ENCODE measurements around the gene FOXD1. TPM values are rescaled to one million over a fixed set of nuclear protein-coding genes. Genes with fewer than 3 reads are reported as not detected.

FOXD1 gene
- total and polyA plus RNA-seq, 2 of the 4 experiments (the other 2 are of a cell fraction): 3.2 to 23.1 TPM

GRCh38 chr5:73450137-73450536 is 1.6 kb upstream of the FOXD1 start:
- H2BK15ac ChIP-seq (ENCODE audit: low read depth, low read length): no peak overlapping the region
- POLR2A ChIA-PET (ENCODE audit: unreplicated experiment): no interaction called here
- H3K4me3 ChIP-seq (ENCODE audit: insufficient read depth, low read depth, low read length): no peak overlapping the region
- H3K36me3 ChIP-seq (ENCODE audit: control insufficient read depth, insufficient read depth, low read length): 0 out of 2 replicates have a peak, but pooled peaks cover 3% of the 10 kb centered on the region
- no peak overlapping the region for H3K18ac ChIP-seq (ENCODE audit: low read depth, low read length)
- H4K20me1 ChIP-seq (ENCODE audit: insufficient read depth, low read length): 0 out of 2 replicates have a peak, but pooled peaks cover 6% of the 10 kb centered on the region
- dilution Hi-C loops (cut with HindIII; ENCODE audit: low sequenced_read_pairs, unreplicated experiment): no loop called here
- H3K9me1 ChIP-seq (ENCODE audit: insufficient read depth, low read length): no peaks in the 10 kb centered on the region; the same call in 1 of the 2 replicates
- no peak overlapping the region for H2BK20ac ChIP-seq (ENCODE audit: low read depth, low read length)
- peaks cover 0 to 8% of the 10 kb centered on the region in 2 experiments; a peak in 2 of 4 replicates for H3K79me1 ChIP-seq (ENCODE audit: low read depth in 1 of 2, low read length in 2 of 2)
- no peak overlapping the region for H2AK5ac ChIP-seq (ENCODE audit: low read depth, low read length)
- ATAC-seq (ENCODE audit: low read depth): no peak
- no peak overlapping the region for H3K23ac ChIP-seq (ENCODE audit: low read depth, low read length)
- H4K91ac ChIP-seq (ENCODE audit: insufficient read depth, low read depth, low read length): no peak overlapping the region
- in situ Hi-C loops (cut with MboI; ENCODE audit: low sequenced_read_pairs): no loop called here
- TF ChIP-seq CEBPB (IDR thresholded peaks at IDR 0.05; ENCODE audit: low read depth, low read length) (no peak), FOS (IDR thresholded peaks at IDR 0.05; ENCODE audit: low read depth, low read length) (no peak), RFX5 (IDR thresholded peaks at IDR 0.05; ENCODE audit: low read depth, low read length) (no peak), MAFK (IDR thresholded peaks at IDR 0.05; ENCODE audit: low read depth, low read length) (no peak), MXI1 (IDR thresholded peaks at IDR 0.05; ENCODE audit: borderline replicate concordance, low read depth, low read length) (no peak), SMC3 (IDR thresholded peaks at IDR 0.05; ENCODE audit: low read depth, low read length) (no peak)
- BruUV-seq (replicated peaks): no TSS peak
- H3K9me3 ChIP-seq (ENCODE audit: control insufficient read depth, insufficient read depth, low read length): no peaks in the 10 kb centered on the region
- no peak overlapping the region for H3K56ac ChIP-seq (ENCODE audit: extremely low read depth, insufficient read depth, low read length)
- H2BK120ac ChIP-seq (ENCODE audit: low read depth, low read length): no peak overlapping the region
- intact Hi-C loops (cut with micrococcal nuclease): loop anchor here (1.0 to 10.0 kb wide), 4 partner anchors 151 to 525 kb away; partner anchors contain the start of gene FCHO2
- H3K4me2 ChIP-seq (ENCODE audit: low read depth, low read length): peak overlapping the region; percentile 71; the same call in 1 of the 2 replicates
- DNase-seq: no peak
- no peak overlapping the region for H4K8ac ChIP-seq (ENCODE audit: low read depth in 2 of 2, low read length in 2 of 2)
- H4K5ac ChIP-seq (ENCODE audit: low read depth, low read length): no peak overlapping the region
- no peak overlapping the region for H3K9ac ChIP-seq (ENCODE audit: low read depth, low read length)
- 53% methylated on average over 4 of the region's 7 CpGs; no CpG with 5 or more reads in 1 of the 2 experiments for WGBS, 2 experiments (ENCODE audit: extremely low coverage in 2 of 2, insufficient read length in 1 of 2)
- CTCF ChIA-PET: interaction anchor here (1.1 to 2.2 kb wide), 3 partner anchors 112 to 235 kb away, joined by 3 to 19 read pairs (median 4); no protein-coding TSS in a partner anchor
- H2AK9ac ChIP-seq (replicated peaks; ENCODE audit: low read depth, low read length, poor library complexity): no peak overlapping the region
- H3K14ac ChIP-seq (replicated peaks; ENCODE audit: low read depth, low read length): no peak overlapping the region
- no peak overlapping the region for H3K27ac ChIP-seq (ENCODE audit: insufficient read depth, low read length)
- no peaks in the 10 kb centered on the region; the same call in 1 of the 2 replicates for H3K4me1 ChIP-seq (ENCODE audit: control insufficient read depth, insufficient read depth, low read length)
- no peak overlapping the region for H3K4ac ChIP-seq (ENCODE audit: low read depth, low read length)
- no peak overlapping the region for H2BK5ac ChIP-seq (ENCODE audit: low read depth, low read length, poor library complexity, severe bottlenecking)
- peaks cover 8% of the 10 kb centered on the region for H3K27me3 ChIP-seq (ENCODE audit: control insufficient read depth, insufficient read depth, low read length)
- no peak overlapping the region for H2AFZ ChIP-seq (replicated peaks; ENCODE audit: low read length, poor library complexity)

Data from IMR-90 (cell line).